Esophagus squamous epithelium (tissue), 5 donors: ENCODE measurements around the gene NTMT2. TPM values are rescaled to one million over a fixed set of nuclear protein-coding genes. Genes with fewer than 3 reads are reported as not detected.

Experiments
- DNase-seq: peaks from one replicate; lab custom pipeline; 2025; lab: John Stamatoyannopoulos, UW
- H3K27ac ChIP-seq, 4 donors: fragments of 200-600 bp; sonication (generic); one replicate each; pipeline ENCODE4 v1.5.1; 2016 to 2019; ENCODE audit warnings: mild to moderate bottlenecking in 1 of 4
- H3K27me3 ChIP-seq, 4 donors: fragments of 200-600 bp; sonication (generic); 1 replicate in 3 of 4; 2 replicates in 1 of 4; pipeline versions ENCODE4 v1.5.1 to v1.6.0; 2017 to 2021; ENCODE audit warnings: antibody characterized with exemption in 1 of 4
- H3K36me3 ChIP-seq, 3 donors: fragments of 200-600 bp; sonication (generic); one replicate each; pipeline ENCODE4 v1.5.1; 2016 to 2019
- H3K4me1 ChIP-seq, 3 donors: fragments of 200-600 bp; sonication (generic); one replicate each; pipeline ENCODE4 v1.5.1; 2017 to 2019
- H3K4me3 ChIP-seq, 4 donors: fragments of 200-600 bp; sonication (generic); 1 replicate in 3 of 4; 2 replicates in 1 of 4; pipeline ENCODE4 v1.5.1; 2016 to 2019; ENCODE audit warnings: mild to moderate bottlenecking in 2 of 4, moderate library complexity in 1 of 4
- H3K9me3 ChIP-seq, 3 donors: fragments of 200-600 bp; sonication (generic); one replicate each; pipeline ENCODE4 v1.5.1; 2016 to 2019
- CTCF ChIP-seq, 6 experiments: fragments of 450-650 bp in 4 of 6; fragments of 200-600 bp in 2 of 6; sonication (generic) in 2 of 6; IDR thresholded peaks; one replicate each; pipeline ENCODE4 v1.5.1; 2016 to 2019; ENCODE audit warnings: antibody characterized with exemption in 6 of 6, mild to moderate bottlenecking in 4 of 6, moderate library complexity in 4 of 6
- POLR2A ChIP-seq, 4 donors: fragments of 450-650 bp; IDR thresholded peaks; one replicate each; pipeline ENCODE4 v1.6.1; 2017; ENCODE audit warnings: antibody characterized with exemption in 4 of 4, mild to moderate bottlenecking in 4 of 4, moderate library complexity in 3 of 4
- WGBS, 2 donors: methylation state at CpG; one replicate each; pipeline ENCODE4 v1.1.5; 2018; 5-methylcytosine and 5-hydroxymethylcytosine counted together
- intact Hi-C: fragments of 100-400 bp; cut with DNase I; formaldehyde crosslinking; loops from one replicate; pipeline ENCODE4 v1.15.0; 2022
- total RNA-seq, 4 donors: library from RNA; depleted of rRNA; stranded (reverse); fragments of >200 nt; gene quantifications; one replicate each; pipeline ENCODE4 v1.1.0, GENCODE V29; 2016
- donor health status: DM: yes; HTN: yes; CAD: no.

The NTMT2 gene
- total RNA-seq, 4 donors from 2014 or later, result not detected

DNA sequence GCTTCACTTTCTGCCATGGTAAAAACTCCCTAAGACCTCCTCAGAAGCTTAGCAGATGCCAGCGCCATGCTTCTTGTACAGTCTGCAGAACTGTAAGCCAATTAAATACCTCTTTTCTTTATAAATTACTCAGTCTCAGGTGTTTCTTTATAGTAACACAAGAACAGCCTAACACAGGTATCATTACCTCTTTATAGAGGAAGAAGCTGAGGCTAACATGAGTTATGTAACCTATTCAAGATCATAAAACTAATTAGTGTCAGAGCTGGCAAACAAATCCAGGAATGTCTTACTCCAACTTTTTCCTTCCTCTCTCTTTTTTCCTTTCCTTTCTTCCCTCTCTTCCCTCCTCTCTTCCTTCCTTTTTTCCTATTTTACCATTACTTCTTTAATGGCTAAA, 9.3 kb downstream of the NTMT2 start:
- no peaks in the 10 kb centered on the region for H3K27me3 ChIP-seq
- H3K4me1 ChIP-seq, result no peaks in the 10 kb centered on the region
- no peak overlapping the region for H3K4me3 ChIP-seq
- DNase-seq, result no peak
- TF ChIP-seq CTCF (IDR thresholded peaks at IDR 0.05), result no peak
- TF ChIP-seq POLR2A (IDR thresholded peaks at IDR 0.05), result no peak
- H3K27ac ChIP-seq, result no peak overlapping the region
- H3K9me3 ChIP-seq, result peaks cover 0 to 6% (median 0%) of the 10 kb centered on the region in 3 donors
- H3K36me3 ChIP-seq, result no peaks in the 10 kb centered on the region
- intact Hi-C loops, result no loop called here
- WGBS, 2 donors, result 100% methylated on average over 1 of the region's 1 CpG

GRCh38 chr1:170156594-170156993, 10.8 kb downstream of the NTMT2 start:
- Histone ChIP-seq H3K4me1 (no peaks in the 10 kb centered on the region), H3K27ac (no peak overlapping the region), H3K9me3 (peaks cover 0 to 6% (median 0%) of the 10 kb centered on the region in 3 donors), H3K4me3 (no peak overlapping the region), H3K27me3 (no peaks in the 10 kb centered on the region), H3K36me3 (no peaks in the 10 kb centered on the region)
- intact Hi-C loops, result no loop called here
- WGBS, 2 donors, result 72 to 87% methylated on average over 2 of the region's 2 CpGs
- no peak for DNase-seq
- TF ChIP-seq CTCF (IDR thresholded peaks at IDR 0.05) (no peak), POLR2A (IDR thresholded peaks at IDR 0.05) (no peak)

- Histone ChIP-seq H3K4me1 (no peaks in the 10 kb centered on the region), H3K9me3 (peaks cover 0 to 6% (median 0%) of the 10 kb centered on the region in 3 donors), H3K36me3 (no peaks in the 10 kb centered on the region), H3K4me3 (no peak overlapping the region), H3K27me3 (no peaks in the 10 kb centered on the region), H3K27ac (no peak overlapping the region)
- WGBS, 2 donors, result 83 to 88% methylated on average over 2 of the region's 2 CpGs
- DNase-seq, result no peak
- TF ChIP-seq POLR2A (IDR thresholded peaks at IDR 0.05) (no peak), CTCF (IDR thresholded peaks at IDR 0.05) (no peak)
- intact Hi-C loops, result no loop called here
These were observed 12.1 kb downstream of the NTMT2 start for GRCh38 chr1:170157820-170158219.

- Histone ChIP-seq H3K27ac (no peak overlapping the region), H3K27me3 (no peaks in the 10 kb centered on the region), H3K4me1 (no peaks in the 10 kb centered on the region), H3K9me3 (no peaks in the 10 kb centered on the region), H3K4me3 (no peak overlapping the region), H3K36me3 (no peaks in the 10 kb centered on the region)
- 50 to 55% methylated on average over 8 of the region's 8 CpGs for WGBS, 2 donors
- TF ChIP-seq POLR2A (IDR thresholded peaks at IDR 0.05) (no peak), CTCF (IDR thresholded peaks at IDR 0.05) (no peak)
- intact Hi-C loops, result no loop called here
- DNase-seq, result no peak
These were observed 16.9 kb downstream of the NTMT2 start for GRCh38 chr1:170162459-170163246.

- TF ChIP-seq CTCF (IDR thresholded peaks at IDR 0.05) (no peak), POLR2A (IDR thresholded peaks at IDR 0.05) (no peak)
- intact Hi-C loops, result no loop called here
These were observed 18.5 kb downstream of the NTMT2 start for GRCh38 chr1:170164103-170164763.

More at GRCh38 chr1:170164103-170164763, 18.5 kb downstream of the NTMT2 start:
- 73 to 81% methylated on average over 4 of the region's 4 CpGs for WGBS, 2 donors
- DNase-seq, result no peak
- H3K9me3 ChIP-seq, result no peaks in the 10 kb centered on the region
- H3K27me3 ChIP-seq, result no peaks in the 10 kb centered on the region
- no peaks in the 10 kb centered on the region for H3K36me3 ChIP-seq
- H3K27ac ChIP-seq, result no peak overlapping the region
- H3K4me1 ChIP-seq, result no peaks in the 10 kb centered on the region
- no peak overlapping the region for H3K4me3 ChIP-seq
